Thymus (tissue), 11 donors: ENCODE results near the gene TYK2. TPM values are rescaled to one million over a fixed set of nuclear protein-coding genes. Genes with fewer than 3 reads are reported as not detected.
A peak's percentile ranks its signal among the peaks of the same experiment; 100 is the strongest.
"Not testable (repeated sequence)": the region's sequence is repeated elsewhere in the genome, so short reads cannot be mapped to it uniquely, and the experiment has no call there.

Experiments
- DNase-seq, 9 donors: peaks; one replicate each; pipeline ENCODE4 v3.0.0-alpha.2; 2013; ENCODE audit warnings: low spot score in 9 of 9, low read depth in 6 of 9, missing footprints in 1 of 9
- H3K27ac ChIP-seq, 2 donors: one replicate each; pipeline ENCODE4 v1.5.1; 2013; ENCODE audit warnings: control low read depth in 1 of 2, low read depth in 1 of 2, low read length in 1 of 2, mild to moderate bottlenecking in 1 of 2, moderate library complexity in 1 of 2
- H3K27me3 ChIP-seq, 2 donors: one replicate each; pipeline ENCODE4 v1.5.1; 2013; ENCODE audit warnings: low read length in 1 of 2; ENCODE audit not compliant: control insufficient read depth in 2 of 2, insufficient read depth in 1 of 2
- H3K36me3 ChIP-seq, 2 donors: one replicate each; pipeline ENCODE4 v1.5.1; 2013; ENCODE audit warnings: low read length in 1 of 2, mild to moderate bottlenecking in 1 of 2, moderate library complexity in 1 of 2; ENCODE audit not compliant: control insufficient read depth in 2 of 2, insufficient read depth in 2 of 2
- H3K4me1 ChIP-seq, 2 donors: one replicate each; pipeline ENCODE4 v1.5.1; 2013; ENCODE audit warnings: low read length in 2 of 2; ENCODE audit not compliant: control insufficient read depth in 2 of 2, insufficient read depth in 2 of 2
- H3K4me3 ChIP-seq, 2 donors: one replicate each; pipeline ENCODE4 v1.5.1; 2013; ENCODE audit warnings: low read length in 2 of 2, control low read depth in 1 of 2, mild to moderate bottlenecking in 1 of 2
- H3K9me3 ChIP-seq, 2 donors: one replicate each; pipeline ENCODE4 v1.5.1; 2013; ENCODE audit warnings: low read length in 1 of 2, mild to moderate bottlenecking in 1 of 2; ENCODE audit not compliant: control insufficient read depth in 2 of 2, insufficient read depth in 1 of 2
- WGBS: extraction: QIAGEN DNeasy Blood & Tissue Kit; methylation state at CpG from one replicate; pipeline ENCODE4 v1.1.7; 2013; 5-methylcytosine and 5-hydroxymethylcytosine counted together
- polyA plus RNA-seq: library from polyadenylated mRNA; stranded (reverse); fragments of 200-250 nt; gene quantifications from one replicate; pipeline ENCODE4 v1.2.3, GENCODE V29; 2013
- total RNA-seq: library from RNA; stranded (reverse); fragments of 120-200 nt; gene quantifications from one replicate; pipeline ENCODE4 v1.2.4, GENCODE V29; 2013
- donor health status: healthy.

TYK2 gene
- total and polyA plus RNA-seq, 2 donors, result 117 to 291 TPM

- Histone ChIP-seq H3K4me3 (no peak overlapping the region), H3K36me3 (peaks cover 44 to 50% of the 10 kb centered on the region in 2 donors), H3K27me3 (no peaks in the 10 kb centered on the region), H3K27ac (no peak overlapping the region), H3K9me3 (no peaks in the 10 kb centered on the region), H3K4me1 (peaks cover 0 to 12% of the 10 kb centered on the region in 2 donors)
- DNase-seq, result peak in 4 of 9 donors; percentile 63 to 80 (median 72)
- WGBS, result 73% methylated on average over 9 of the region's 9 CpGs
These were observed 10.4 kb upstream of the TYK2 start for GRCh38 chr19:10390652-10391286.

DNA sequence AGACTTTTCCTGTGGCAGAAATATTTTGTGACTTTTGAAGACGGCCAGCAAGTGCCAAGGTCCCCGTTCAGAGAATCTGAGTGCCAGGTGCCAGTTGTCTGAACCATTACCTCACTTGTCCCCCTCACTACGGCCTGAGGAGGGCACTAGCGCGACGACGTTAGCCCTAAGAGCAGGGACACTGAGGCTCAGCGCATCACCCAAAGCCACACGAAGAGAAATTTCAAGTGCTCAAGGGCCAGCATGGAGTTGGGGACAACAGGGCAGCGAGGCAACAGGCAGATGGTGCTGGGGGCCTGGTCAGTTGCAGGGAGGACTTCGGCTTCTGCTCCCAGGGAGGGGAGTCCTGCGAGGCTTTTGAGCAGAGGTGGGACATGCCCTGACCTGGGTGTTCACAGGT, 9.5 kb upstream of the TYK2 start:
- Histone ChIP-seq H3K36me3 (peaks cover 38 to 41% of the 10 kb centered on the region in 2 donors), H3K4me1 (peaks cover 0 to 12% of the 10 kb centered on the region in 2 donors), H3K27ac (no peak overlapping the region), H3K9me3 (no peaks in the 10 kb centered on the region), H3K4me3 (no peak overlapping the region), H3K27me3 (no peaks in the 10 kb centered on the region)
- WGBS, result 77% methylated on average over 12 of the region's 12 CpGs
- no peak for DNase-seq

DNA sequence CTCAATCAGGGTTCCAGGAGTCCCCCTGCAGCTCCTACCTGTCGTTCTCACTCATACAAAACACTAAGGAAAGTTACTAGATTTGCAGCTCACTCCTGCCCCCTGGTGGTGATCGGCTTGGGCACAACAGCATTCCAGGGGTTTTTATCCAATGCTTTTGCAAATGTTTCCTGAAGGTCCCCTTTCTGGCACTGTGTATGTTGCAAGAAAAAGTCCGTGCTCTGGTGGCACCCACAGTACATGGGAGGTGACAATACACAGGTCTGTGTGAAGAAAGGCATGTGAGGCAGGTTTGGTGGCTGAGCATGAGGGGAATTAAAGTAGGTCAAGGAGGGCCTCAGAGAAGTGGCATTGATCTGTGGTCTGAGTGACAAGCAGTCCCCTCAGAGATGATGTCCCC, 8.6 kb upstream of the TYK2 start:
- peaks cover 0 to 12% of the 10 kb centered on the region in 2 donors for H3K4me1 ChIP-seq
- peak in 5 of 9 donors; percentile 66 to 84 (median 81) for DNase-seq
- 4% methylated on average over 3 of the region's 3 CpGs for WGBS
- peaks cover 32 to 33% of the 10 kb centered on the region in 2 donors for H3K36me3 ChIP-seq
- no peak overlapping the region for H3K27ac ChIP-seq
- no peaks in the 10 kb centered on the region for H3K9me3 ChIP-seq
- H3K27me3 ChIP-seq, result peaks cover 0 to 2% of the 10 kb centered on the region in 2 donors
- H3K4me3 ChIP-seq, result no peak overlapping the region

DNA sequence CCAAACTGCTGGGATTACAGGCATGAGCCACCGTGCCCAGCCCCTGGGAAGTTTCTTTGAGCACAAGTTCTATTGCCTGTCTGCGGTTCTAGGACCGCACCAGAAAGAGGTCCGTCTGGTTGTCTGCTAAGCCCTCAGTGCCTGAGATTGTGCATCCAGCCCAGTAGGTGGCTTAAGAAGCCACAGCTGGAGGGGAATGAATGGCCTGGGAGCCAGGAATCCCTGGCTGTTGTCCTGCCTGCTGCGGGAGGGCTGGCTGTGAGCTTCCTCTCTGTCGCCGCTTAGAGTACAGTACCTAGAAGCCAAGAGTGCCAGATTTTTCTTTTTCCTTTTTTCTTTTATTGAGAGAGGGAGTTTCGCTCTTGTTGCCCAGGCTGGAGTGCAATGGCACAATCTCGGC, 4.2 kb upstream of the TYK2 start:
- no peak overlapping the region for H3K27ac ChIP-seq

DNA sequence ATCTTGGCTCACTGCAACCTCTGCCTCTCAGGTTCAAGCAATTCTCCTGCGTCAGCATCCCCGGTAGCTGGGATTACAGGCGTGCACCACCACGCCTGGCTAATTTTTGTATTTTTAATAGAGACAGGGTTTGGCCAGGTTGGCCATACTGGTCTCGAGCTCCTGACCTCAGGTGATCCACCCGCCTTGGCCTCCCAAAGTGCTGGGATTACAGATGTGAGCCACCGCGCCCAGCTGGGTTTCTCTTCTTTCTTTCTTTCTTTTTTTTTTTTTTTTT, 2.8 kb upstream of the TYK2 start:
- not testable (repeated sequence) for DNase-seq, H3K27me3 ChIP-seq, H3K4me3 ChIP-seq, H3K27ac ChIP-seq, H3K36me3 ChIP-seq, H3K9me3 ChIP-seq
- 94% methylated on average over 8 of the region's 8 CpGs for WGBS
- peaks cover 6 to 20% of the 10 kb centered on the region in 2 donors for H3K4me1 ChIP-seq

More for the DNA sequence above, 4.2 kb upstream of the TYK2 start:
- no peak for DNase-seq
- Histone ChIP-seq H3K4me1 (peaks cover 4 to 24% of the 10 kb centered on the region in 2 donors), H3K36me3 (no peaks in the 10 kb centered on the region), H3K27me3 (peaks cover 0 to 2% of the 10 kb centered on the region in 2 donors), H3K9me3 (no peaks in the 10 kb centered on the region), H3K4me3 (no peak overlapping the region)
- 96% methylated on average over 9 of the region's 9 CpGs for WGBS

DNA sequence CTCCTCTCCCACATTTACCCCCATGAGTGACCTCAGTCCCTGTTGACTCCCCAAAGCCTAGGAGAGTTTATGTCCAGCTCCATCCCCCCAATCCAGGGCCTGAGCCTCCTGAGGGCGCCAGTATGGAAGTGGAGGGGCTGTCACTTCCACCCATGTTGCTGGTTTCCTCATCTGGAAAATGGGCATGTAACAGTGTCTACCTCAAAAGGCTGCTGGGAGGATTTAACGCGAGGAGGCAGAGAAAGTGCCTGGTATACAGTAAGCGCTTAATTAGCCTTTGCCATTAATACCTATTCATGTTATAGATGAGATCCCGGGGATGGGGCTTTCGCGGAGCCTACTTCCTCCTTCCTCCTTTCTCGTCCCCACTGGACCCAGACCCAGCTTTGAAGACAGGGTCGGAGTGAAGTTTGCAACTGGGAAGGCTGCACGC, 476 bp downstream of the TYK2 start:
- peaks cover 0 to 2% of the 10 kb centered on the region in 2 donors for H3K27me3 ChIP-seq
- peak overlapping the region; percentile 96 to 100 for H3K4me3 ChIP-seq
- H3K9me3 ChIP-seq, result no peaks in the 10 kb centered on the region
- no peak for DNase-seq
- H3K27ac ChIP-seq, result peak overlapping the region; percentile 75 to 88
- H3K4me1 ChIP-seq, result peaks cover 6 to 15% of the 10 kb centered on the region in 2 donors
- peaks cover 16 to 17% of the 10 kb centered on the region in 2 donors for H3K36me3 ChIP-seq
- 1% methylated on average over 10 of the region's 10 CpGs for WGBS

DNA sequence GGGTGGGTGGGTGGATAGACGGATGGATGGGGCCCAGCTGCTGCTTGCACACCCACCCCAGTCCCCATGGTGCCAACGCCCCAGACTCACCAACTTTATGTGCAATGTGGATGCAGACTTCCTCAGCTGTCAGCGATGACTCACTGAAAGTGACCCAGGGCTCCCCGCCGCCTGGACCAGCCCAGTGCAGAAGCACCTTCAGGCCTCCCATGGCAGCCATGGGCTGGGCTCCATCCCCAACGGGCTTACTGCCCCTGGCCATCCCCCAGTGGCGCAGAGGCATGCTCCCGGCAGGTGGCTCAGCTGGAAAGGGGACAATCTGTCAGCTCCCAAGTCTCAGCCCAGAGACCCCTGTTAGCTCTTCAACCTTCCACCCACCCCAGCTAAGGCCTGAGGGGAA, 2.2 kb downstream of the TYK2 start:
- no peak overlapping the region for H3K27ac ChIP-seq
- H3K4me1 ChIP-seq, result peaks cover 6 to 15% of the 10 kb centered on the region in 2 donors
- H3K4me3 ChIP-seq, result no peak overlapping the region
- WGBS, result 97% methylated on average over 8 of the region's 8 CpGs
- H3K27me3 ChIP-seq, result no peaks in the 10 kb centered on the region
- peaks cover 24 to 25% of the 10 kb centered on the region in 2 donors for H3K36me3 ChIP-seq
- H3K9me3 ChIP-seq, result no peaks in the 10 kb centered on the region
- no peak for DNase-seq

- not testable (repeated sequence) for H3K9me3 ChIP-seq, H3K27ac ChIP-seq, H3K27me3 ChIP-seq, DNase-seq, H3K4me3 ChIP-seq
- 93% methylated on average over 2 of the region's 2 CpGs for WGBS
- Histone ChIP-seq H3K36me3 (peaks cover 24 to 28% of the 10 kb centered on the region in 2 donors), H3K4me1 (peaks cover 6 to 15% of the 10 kb centered on the region in 2 donors)
These were observed 3.2 kb downstream of the TYK2 start for GRCh38 chr19:10377140-10377640.

- Histone ChIP-seq H3K36me3 (peaks cover 27 to 36% of the 10 kb centered on the region in 2 donors), H3K27ac (no peak overlapping the region)
- WGBS, result 94% methylated on average over 5 of the region's 5 CpGs
These were observed 5.4 kb downstream of the TYK2 start for GRCh38 chr19:10374931-10375330.

More at GRCh38 chr19:10374931-10375330, 5.4 kb downstream of the TYK2 start:
- DNase-seq, result no peak
- H3K9me3 ChIP-seq, result no peaks in the 10 kb centered on the region
- H3K4me1 ChIP-seq, result peaks cover 6% of the 10 kb centered on the region in 2 donors
- no peaks in the 10 kb centered on the region for H3K27me3 ChIP-seq
- no peak overlapping the region for H3K4me3 ChIP-seq
